Lower leg skin (tissue), 3 donors: ENCODE results near the gene RPL22.

Source experiments
- POLR2A ChIP-seq, 2 donors: fragments of 450-650 bp; IDR thresholded peaks; one replicate each; pipeline ENCODE4 v1.6.1; 2016 to 2017; ENCODE audit warnings: antibody characterized with exemption in 2 of 2, mild to moderate bottlenecking in 1 of 2, moderate library complexity in 1 of 2
- TF ChIP-seq, protein P1 (sequence below), 3 donors: fragments of 450-650 bp; IDR thresholded peaks; one replicate each; pipeline ENCODE4 v1.5.1; 2016; ENCODE audit warnings: antibody characterized with exemption in 3 of 3, mild to moderate bottlenecking in 3 of 3, moderate library complexity in 2 of 3

DNA sequence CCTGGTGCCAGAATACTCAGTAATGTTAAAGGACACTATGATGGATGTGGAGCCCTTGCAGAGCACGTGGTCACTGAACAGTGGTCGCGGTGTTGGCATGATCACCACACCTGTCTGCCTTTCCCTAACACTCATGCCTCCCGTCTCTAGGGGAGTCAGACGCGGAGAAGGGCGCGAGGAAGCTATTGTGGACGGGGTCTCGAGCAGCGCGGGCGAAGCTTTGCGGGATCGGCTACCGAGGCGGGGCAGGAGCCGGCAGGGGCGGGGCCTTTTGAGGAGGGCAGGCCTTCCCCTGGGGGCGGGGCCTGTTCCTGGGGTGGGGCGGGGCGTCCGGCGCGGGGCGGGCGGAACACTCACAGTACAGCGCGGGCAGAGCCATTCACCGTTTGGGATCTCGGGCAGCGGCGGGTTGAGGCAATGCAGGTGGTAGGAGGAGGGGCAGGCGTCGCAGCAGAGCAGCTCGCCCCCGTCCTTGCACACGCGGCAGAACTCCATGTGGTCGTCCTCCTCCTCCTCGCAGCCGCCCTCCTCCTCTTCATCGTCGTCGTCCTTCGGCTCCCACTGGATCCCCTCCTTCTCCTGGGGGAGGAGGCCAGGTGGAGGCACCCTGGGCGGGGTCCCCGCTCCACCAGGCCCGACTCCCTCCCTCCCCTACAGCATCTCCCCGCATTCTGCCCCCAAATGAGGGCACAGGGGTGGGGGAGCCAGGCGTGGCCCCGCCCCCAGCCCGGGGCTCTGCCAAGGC, 50.7 kb downstream of the RPL22 start:
- TF ChIP-seq, protein P1, sequence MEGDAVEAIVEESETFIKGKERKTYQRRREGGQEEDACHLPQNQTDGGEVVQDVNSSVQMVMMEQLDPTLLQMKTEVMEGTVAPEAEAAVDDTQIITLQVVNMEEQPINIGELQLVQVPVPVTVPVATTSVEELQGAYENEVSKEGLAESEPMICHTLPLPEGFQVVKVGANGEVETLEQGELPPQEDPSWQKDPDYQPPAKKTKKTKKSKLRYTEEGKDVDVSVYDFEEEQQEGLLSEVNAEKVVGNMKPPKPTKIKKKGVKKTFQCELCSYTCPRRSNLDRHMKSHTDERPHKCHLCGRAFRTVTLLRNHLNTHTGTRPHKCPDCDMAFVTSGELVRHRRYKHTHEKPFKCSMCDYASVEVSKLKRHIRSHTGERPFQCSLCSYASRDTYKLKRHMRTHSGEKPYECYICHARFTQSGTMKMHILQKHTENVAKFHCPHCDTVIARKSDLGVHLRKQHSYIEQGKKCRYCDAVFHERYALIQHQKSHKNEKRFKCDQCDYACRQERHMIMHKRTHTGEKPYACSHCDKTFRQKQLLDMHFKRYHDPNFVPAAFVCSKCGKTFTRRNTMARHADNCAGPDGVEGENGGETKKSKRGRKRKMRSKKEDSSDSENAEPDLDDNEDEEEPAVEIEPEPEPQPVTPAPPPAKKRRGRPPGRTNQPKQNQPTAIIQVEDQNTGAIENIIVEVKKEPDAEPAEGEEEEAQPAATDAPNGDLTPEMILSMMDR (IDR thresholded peaks at IDR 0.05): no peak
- TF ChIP-seq POLR2A (IDR thresholded peaks at IDR 0.05): no peak
